Stimulated activated CD4-positive, alpha-beta T cell treated with anti-CD3 and anti-CD28 coated beads, Interleukin-2, amount 100 ng/mL, for 4 hours (primary cell): Measurements from ENCODE around the gene SHROOM3.
"Not testable (repeated sequence)": the region's sequence is repeated elsewhere in the genome, so short reads cannot be mapped to it uniquely, and the experiment has no call there.

Experiments used
- DNase-seq: peaks from one replicate; pipeline ENCODE4 v3.0.0-alpha.2; 2020; ENCODE audit warnings: low read depth

Gene SHROOM3

DNA sequence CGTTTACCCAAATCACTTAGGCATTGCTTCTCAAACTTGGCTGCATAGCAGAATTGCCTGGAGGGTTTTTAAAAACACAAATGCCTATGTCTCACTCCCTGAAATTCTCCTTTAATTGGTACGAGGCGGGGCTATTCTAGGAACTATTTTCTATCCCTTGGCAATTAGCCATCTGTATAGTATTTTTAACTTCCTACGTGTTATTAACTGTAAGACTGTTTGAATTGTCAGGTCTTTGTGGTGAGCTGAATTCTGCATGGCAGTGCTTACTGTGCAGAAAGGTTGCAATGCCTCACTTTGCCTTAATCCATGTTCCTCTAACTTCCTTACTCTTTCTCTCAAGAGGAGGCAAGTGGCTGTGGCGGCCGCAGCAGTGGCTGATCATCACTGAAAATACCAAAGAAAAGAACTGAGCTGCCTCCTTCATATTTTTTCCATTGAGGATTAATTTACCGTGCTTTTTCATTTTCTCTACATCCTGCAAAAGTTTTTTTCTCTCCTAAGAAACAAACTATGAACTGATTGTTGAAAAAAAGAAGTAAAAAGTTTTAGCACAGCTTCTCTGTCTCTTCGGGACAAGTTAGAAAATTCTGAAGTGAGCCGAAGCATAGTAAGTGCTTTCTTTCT, at the start of gene SHROOM3:
SHROOM3 (plus strand) TSS at position 329 of the 627 bp plus-strand sequence. CDS start 824 bp downstream, outside the sequence.
- no peak for DNase-seq

- DNase-seq: no peak
These were observed 49.1 kb upstream of the SHROOM3 start for GRCh38 chr4:76385974-76386373.

- DNase-seq: no peak
These were observed 48.3 kb upstream of the SHROOM3 start for GRCh38 chr4:76386566-76387305.

DNA sequence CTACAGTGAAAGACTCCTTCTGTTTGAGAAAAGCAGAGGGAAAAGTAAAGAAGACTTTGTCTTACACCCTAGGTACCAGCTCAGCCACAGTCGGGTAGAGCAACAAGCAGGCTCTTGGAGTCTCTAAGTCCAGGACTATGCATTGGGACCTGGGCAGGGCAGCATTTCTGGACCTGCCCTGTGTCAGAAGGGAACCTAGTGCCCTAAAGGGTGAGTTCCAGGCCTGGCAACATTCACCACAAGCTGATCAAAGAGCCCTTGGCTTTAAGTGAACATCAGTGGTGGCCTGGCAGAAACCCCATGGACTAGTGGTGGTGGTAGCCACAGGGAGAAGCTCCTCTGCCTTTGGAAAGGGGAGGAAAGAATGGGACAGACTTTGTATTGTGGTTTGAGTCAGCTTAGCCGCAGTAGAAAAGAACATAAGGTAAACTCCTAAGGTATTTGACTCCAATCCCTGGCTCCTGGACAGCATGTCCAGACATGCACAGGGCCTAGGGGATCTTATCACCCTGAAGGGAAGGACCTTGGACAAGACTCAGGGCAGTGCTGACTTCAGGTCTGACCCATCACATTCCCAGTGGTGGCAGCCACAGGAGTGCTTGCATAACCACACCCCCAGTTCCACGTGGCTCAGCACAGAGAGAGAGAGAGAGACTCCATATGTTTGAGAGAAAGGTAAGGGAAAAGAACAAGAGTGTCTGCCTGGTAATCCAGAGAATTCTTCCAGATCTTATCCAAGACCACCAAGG, 46.7 kb upstream of the SHROOM3 start:
- no peak for DNase-seq

- DNase-seq: no peak
These were observed 33.4 kb upstream of the SHROOM3 start for GRCh38 chr4:76401654-76402053.

- no peak for DNase-seq
These were observed 28.9 kb upstream of the SHROOM3 start for GRCh38 chr4:76406081-76406480.

GRCh38 chr4:76407440-76408119, 27.4 kb upstream of the SHROOM3 start:
- no peak for DNase-seq

- DNase-seq: no peak
These were observed 24.4 kb upstream of the SHROOM3 start for GRCh38 chr4:76410636-76411035.

- DNase-seq: no peak
These were observed 14.8 kb upstream of the SHROOM3 start for GRCh38 chr4:76420188-76420761.

DNA sequence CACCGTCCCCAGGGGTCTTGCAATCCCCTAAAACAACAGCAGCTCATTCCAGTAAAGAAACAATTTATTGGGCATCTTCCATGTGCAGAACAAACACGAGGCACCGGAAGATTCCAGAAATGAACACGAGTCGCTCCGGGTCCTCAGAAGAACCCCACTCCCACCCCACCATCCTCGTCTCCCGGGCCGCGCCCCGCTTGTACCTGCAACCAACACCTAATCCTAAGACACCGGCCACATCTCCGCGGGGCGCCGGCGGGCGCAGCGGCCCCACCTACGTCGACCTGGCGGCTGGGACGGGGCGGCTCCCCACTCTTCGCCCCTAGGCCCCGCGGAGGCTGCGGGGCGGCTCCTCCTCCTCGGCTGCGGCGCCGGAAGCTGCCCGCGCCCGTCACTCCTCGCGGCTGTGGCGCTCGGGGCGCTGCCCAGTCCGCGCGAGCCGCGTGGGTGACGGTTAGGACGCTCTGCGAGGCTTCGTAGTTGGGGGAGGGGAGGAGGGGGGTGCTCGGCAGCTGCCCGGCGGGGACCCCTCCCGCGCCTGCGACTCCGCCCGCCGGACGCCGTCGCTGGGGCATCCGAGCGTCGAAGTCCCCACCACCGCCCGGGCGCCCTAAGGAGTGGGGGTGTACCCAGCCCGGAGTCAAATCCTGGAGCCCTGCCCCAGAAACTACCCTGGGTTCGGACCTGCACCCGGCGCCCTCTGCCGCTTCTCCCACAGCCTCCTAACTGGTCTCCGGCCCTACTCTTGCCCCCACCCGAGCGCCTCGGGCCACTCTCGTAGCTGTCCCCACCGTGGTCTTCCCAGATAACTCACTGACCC, 14.1 kb upstream of the SHROOM3 start, which contains the start of gene CCDC158:
CCDC158 (minus strand) TSS at position 380 of the 820 bp plus-strand sequence. CDS start 17,934 bp downstream, outside the sequence.
- DNase-seq: no peak

GRCh38 chr4:76423159-76423558, 11.9 kb upstream of the SHROOM3 start:
- not testable (repeated sequence) for DNase-seq

DNA sequence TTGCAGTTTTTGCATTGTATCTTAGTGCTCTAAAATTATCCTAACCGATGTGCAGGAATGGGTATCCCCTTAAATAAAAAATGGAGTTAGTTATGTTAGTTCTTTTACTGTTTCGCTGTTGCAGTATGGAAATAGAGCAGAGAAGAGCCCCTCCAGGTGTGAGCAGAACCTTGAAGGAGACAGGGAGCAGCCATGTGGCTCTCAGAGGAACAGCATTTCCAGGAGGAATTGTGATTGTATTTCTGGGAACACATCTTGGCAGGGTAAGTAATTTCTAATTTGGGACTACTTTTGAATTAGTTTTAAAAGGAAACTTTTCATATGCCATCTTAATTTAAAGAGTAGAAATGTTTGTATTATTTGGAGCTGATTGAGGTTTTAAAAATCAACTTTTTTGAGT, 8.8 kb upstream of the SHROOM3 start:
- no peak for DNase-seq

DNA sequence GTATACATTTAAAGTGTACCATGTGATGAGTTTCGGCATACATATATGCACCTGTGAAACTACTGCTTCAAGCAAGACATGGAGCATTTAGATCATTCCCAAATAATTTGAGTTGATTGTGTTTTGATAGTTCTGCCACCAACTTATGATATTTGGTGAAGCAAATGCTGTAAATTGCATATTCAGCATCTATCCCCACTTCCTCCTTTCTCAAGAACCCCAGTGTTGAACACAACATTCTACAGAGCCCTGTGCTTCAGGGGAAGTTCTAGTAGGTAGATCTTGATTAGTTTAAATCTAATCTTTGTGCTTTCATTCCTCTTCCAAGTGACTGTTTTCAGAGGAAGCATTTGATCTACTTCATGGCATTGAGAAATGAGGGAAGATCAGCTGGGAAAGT, 5.4 kb upstream of the SHROOM3 start:
- DNase-seq: no peak

DNA sequence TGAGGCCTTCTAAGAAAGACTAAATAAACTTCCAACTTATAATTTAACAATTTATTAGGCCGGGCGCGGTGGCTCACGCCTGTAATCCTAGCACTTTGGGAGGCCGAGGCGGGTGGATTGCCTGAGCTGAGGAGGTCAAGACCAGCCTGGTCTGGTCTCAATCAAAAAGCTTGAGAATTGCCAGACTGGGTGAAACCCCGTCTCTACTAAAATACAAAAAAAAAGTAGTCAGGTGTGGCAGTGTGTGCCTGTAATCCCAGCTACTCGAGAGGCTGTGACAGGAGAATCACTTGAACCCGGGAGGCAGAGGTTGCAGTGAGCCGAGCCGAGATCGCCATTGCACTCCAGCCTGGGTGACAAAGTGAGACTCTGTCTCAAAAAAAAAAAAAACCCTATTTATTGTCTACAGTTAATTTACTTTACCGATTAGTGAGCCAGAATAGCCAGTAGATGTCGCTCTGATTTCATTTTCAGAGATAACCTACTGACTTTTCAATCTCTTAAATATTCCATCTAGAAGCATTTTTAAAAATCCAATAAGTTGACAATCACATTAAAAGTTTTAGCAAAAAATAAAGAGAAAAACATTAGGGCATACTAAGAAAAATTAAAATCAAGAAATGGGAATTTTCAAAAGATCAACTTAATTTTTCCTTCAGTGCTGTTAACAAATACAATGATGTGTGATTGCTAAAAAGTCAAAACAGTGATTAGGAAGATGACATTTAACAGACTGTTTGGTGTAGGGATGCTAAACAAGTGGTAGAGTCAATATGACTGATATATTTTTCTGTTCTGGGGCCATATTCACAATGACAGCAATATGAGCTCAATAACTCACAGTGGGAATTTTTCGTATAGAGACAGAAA, 4.3 kb upstream of the SHROOM3 start:
- no peak for DNase-seq

- DNase-seq: no peak
These were observed 695 bp downstream of the SHROOM3 start for GRCh38 chr4:76435528-76436319.

- no peak for DNase-seq
These were observed 4.5 kb downstream of the SHROOM3 start for GRCh38 chr4:76439491-76439890.

DNA sequence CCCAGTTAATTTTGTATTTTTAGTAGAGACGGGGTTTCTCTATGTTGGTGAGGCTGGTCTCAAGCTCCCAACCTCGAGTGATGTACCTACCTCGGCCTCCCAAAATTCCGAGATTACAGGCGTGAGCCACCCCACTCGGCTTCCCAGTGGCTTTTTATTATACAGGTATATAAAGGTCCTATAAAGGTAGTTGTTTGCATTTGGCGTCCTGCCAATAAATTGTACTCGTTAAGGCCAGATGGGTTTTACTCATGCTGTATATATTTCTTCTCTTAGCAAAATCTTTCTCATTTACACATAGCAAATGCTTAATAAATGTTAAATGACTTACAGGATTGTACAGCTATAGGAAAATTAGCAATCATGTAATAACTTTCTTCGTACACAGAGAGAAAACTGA, 6.9 kb downstream of the SHROOM3 start:
- no peak for DNase-seq

- no peak for DNase-seq
These were observed 7.8 kb downstream of the SHROOM3 start for GRCh38 chr4:76442807-76443206.

- no peak for DNase-seq
These were observed 8.3 kb downstream of the SHROOM3 start for GRCh38 chr4:76443376-76443775.
